HepG2 (cell line): ENCODE data around the gene ZMYND10. TPM values are rescaled to one million over a fixed set of nuclear protein-coding genes. Genes with fewer than 3 reads are reported as not detected.

Experiments used
- FOXP4 ChIP-seq: sonication (generic); formaldehyde crosslinking; IDR thresholded peaks from 2 replicates; pipeline ENCODE4 v1.4.0; 2020; ENCODE audit warnings: missing genetic modification reagents
- HNF1A ChIP-seq, 2 experiments: sonication (generic) in 1 of 2; formaldehyde crosslinking in 1 of 2; IDR thresholded peaks; 2 replicates each; pipeline versions ENCODE4 v1.4.0 to v1.6.1; 2016 to 2020; ENCODE audit warnings: borderline replicate concordance in 1 of 2, low read depth in 1 of 2, mild to moderate bottlenecking in 1 of 2, missing genetic modification reagents in 1 of 2
- HNF4G ChIP-seq, 2 experiments: sonication (generic) in 1 of 2; formaldehyde crosslinking in 1 of 2; IDR thresholded peaks; 2 replicates each; pipeline versions ENCODE4 v1.4.0 to v1.6.1; 2011 to 2020; ENCODE audit warnings: borderline replicate concordance in 2 of 2, low read depth in 2 of 2, mild to moderate bottlenecking in 2 of 2, low read length in 1 of 2, missing genetic modification reagents in 1 of 2, moderate library complexity in 1 of 2
- NCOA1 ChIP-seq: sonication (generic); formaldehyde crosslinking; IDR thresholded peaks from 2 replicates; pipeline ENCODE4 v1.9.0; 2021; ENCODE audit warnings: missing genetic modification reagents
- PCBP2 ChIP-seq: fragments of 200-400 bp; formaldehyde crosslinking; optimal IDR thresholded peaks from 2 replicates; pipeline ENCODE3; 2018; ENCODE audit warnings: low read length, low read depth; ENCODE audit not compliant: poor library complexity, severe bottlenecking
- PHF20 ChIP-seq: sonication (generic); formaldehyde crosslinking; IDR thresholded peaks from 2 replicates; pipeline ENCODE4 v1.5.0; 2020; ENCODE audit warnings: mild to moderate bottlenecking, missing genetic modification reagents
- RXRB ChIP-seq: IDR thresholded peaks from 2 replicates; pipeline ENCODE4 v1.6.1; 2016; ENCODE audit warnings: borderline replicate concordance, missing genetic modification reagents, missing compliant biosample characterization
- SAP130 ChIP-seq: IDR thresholded peaks from 2 replicates; pipeline ENCODE4 v1.6.1; 2016; ENCODE audit warnings: low read depth
- TARDBP ChIP-seq: sonication (generic); formaldehyde crosslinking; IDR thresholded peaks from 2 replicates; pipeline ENCODE4 v1.8.0; 2022; ENCODE audit warnings: mild to moderate bottlenecking, missing genetic modification reagents
- XRCC5 ChIP-seq: fragments of 200-400 bp; formaldehyde crosslinking; optimal IDR thresholded peaks from 2 replicates; pipeline ENCODE3; 2017; ENCODE audit warnings: mild to moderate bottlenecking, low read length
- ZNF276 ChIP-seq: sonication (generic); formaldehyde crosslinking; IDR thresholded peaks from 2 replicates; pipeline ENCODE4 v1.4.0; 2020; ENCODE audit warnings: mild to moderate bottlenecking, low read depth, missing genetic modification reagents
- ZNF335 ChIP-seq: sonication (generic); formaldehyde crosslinking; IDR thresholded peaks from 2 replicates; pipeline ENCODE4 v1.4.0; 2020; ENCODE audit warnings: missing genetic modification reagents
- ZNF513 ChIP-seq: sonication (generic); formaldehyde crosslinking; conservative IDR thresholded peaks from 2 replicates; pipeline ENCODE4 v1.5.0; 2020; ENCODE audit warnings: missing genetic modification reagents
- ZXDC ChIP-seq: sonication (generic); formaldehyde crosslinking; IDR thresholded peaks from 2 replicates; pipeline ENCODE4 v1.5.0; 2020; ENCODE audit warnings: mild to moderate bottlenecking, missing genetic modification reagents
- polyA plus RNA-seq, 8 experiments: library from polyadenylated mRNA; depleted of rRNA in 3 of 8; stranded (reverse) in 7 of 8; unstranded in 1 of 8; fragments of >200 nt; fragmentation: Illumina TruSeq in 4 of 8; extraction: Trizol in 4 of 8; gene quantifications; 2 replicates each; pipeline versions ENCODE4 v1.2.1 to v1.2.3, GENCODE V29; 2011 to 2016; ENCODE audit warnings: low read depth in 4 of 8, missing spikeins in 1 of 8, mixed read lengths in 1 of 8; ENCODE audit not compliant: insufficient read depth in 1 of 8
- total RNA-seq, 5 experiments: library from RNA; depleted of rRNA; stranded (reverse); fragments of >200 nt; fragmentation: Illumina TruSeq; extraction: Trizol; gene quantifications; 2 replicates each; pipeline ENCODE4 v1.2.3, GENCODE V29; 2016; ENCODE audit warnings: low read depth in 1 of 5

The ZMYND10 gene
- total and polyA plus RNA-seq, 2 of the 13 experiments (the other 11 are each of a cell fraction or from before 2014, with no cell fraction given) = 0.60 to 0.74 TPM

DNA sequence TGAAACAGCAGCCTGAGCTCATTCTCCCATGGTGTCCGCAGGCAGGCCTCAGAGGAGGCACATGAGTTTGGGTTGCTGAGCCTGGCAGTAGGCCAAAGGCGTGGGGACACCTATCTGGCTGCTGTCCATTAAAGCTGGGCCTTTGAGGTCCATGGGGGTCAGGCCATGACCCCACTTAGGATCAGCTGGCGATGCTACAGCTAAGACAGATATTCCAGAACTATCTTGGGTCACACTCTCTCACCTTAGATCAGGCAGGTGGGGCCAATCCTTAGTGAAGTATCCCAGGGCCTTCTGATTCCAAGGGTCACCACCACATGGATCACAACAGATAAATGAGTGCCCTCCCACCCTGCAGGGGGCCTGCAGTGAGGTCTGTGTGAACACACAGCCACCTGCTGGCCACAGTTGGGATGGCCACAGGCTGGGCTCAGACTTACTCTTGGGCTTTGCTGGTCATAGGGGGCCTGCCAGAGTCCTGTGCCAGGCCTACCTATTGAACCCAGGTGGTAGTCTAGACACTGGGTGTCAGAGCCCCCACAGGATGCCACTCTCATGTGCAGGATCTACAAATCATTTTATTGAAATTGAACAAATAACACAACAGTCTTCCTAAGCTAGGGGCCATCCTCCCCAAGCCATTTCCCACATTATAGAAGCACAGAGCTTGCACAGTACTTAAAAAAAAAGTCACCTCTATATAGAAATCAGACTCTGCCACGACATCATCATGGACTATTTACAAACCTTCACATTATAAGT is 21.0 kb downstream of the ZMYND10 start (continued):
- TF ChIP-seq ZXDC (CRISPR knock-in tag) (peak; percentile 29; the same call in 1 of the 2 replicates), PHF20 (CRISPR knock-in tag) (no peak), NCOA1 (CRISPR knock-in tag) (peak; percentile 28; the same call in 1 of the 2 replicates), FOXP4 (CRISPR knock-in tag) (0 out of 2 replicates have a peak, but pooled peaks have one; percentile 35), RXRB (peak; percentile 58; the same call in 1 of the 2 replicates), SAP130 (CRISPR knock-in tag) (peak; percentile 69; the same call in 1 of the 2 replicates), XRCC5 (peak; percentile 88), PCBP2 (no peak), HNF1A (IDR thresholded peaks at IDR 0.05; ENCODE audit: low read depth) (no peak), HNF1A (CRISPR knock-in tag; IDR thresholded peaks at IDR 0.05; ENCODE audit: borderline replicate concordance) (peak; percentile 63), ZNF335 (CRISPR knock-in tag) (0 out of 2 replicates have a peak, but pooled peaks have one; percentile 24), TARDBP (peak; percentile 25; the same call in 1 of the 2 replicates), HNF4G (IDR thresholded peaks at IDR 0.05; ENCODE audit: borderline replicate concordance, low read depth, low read length) (peak; percentile 50; the same call in 1 of the 2 replicates), HNF4G (CRISPR knock-in tag; IDR thresholded peaks at IDR 0.05; ENCODE audit: borderline replicate concordance, low read depth) (no peak), ZNF276 (CRISPR knock-in tag) (0 out of 2 replicates have a peak, but pooled peaks have one; percentile 46), ZNF513 (no peak)
